GM12878 (cell line): ENCODE data around the gene ABI2. TPM values are rescaled to one million over a fixed set of nuclear protein-coding genes. Genes with fewer than 3 reads are reported as not detected.

Experiments used
- ATAC-seq: fragments of 200-7000 bp; cut with Tn5 transposase; 3 replicates; pipeline ENCODE4 v1.9.1; 2020; ENCODE audit warnings: mild to moderate bottlenecking, moderate library complexity
- BruUV-seq: library from RNA; stranded (reverse); fragments of 400-500 nt; replicated peaks from 2 replicates; lab custom pipeline; 2021; lab: Mats Ljungman, UMichigan
- CTCF ChIA-PET: fragments of 300-600 bp; sonication (Branson Sonifier 250); formaldehyde crosslinking; extraction: SDS; loops from one replicate; lab custom pipeline; 2021; ENCODE audit warnings: inconsistent platforms; lab: Yijun Ruan, JAX
- POLR2A ChIA-PET: fragments of 350-600 bp; formaldehyde crosslinking; extraction: SDS; loops from one replicate; lab custom pipeline; 2021; ENCODE audit warnings: inconsistent platforms; lab: Charles Lee
- RAD21 ChIA-PET: fragments of 300-600 bp; sonication (Branson Sonifier 250); formaldehyde crosslinking; loops from one replicate; lab custom pipeline; 2023; ENCODE audit warnings: antibody characterized with exemption; ENCODE audit not compliant: unreplicated experiment; lab: Charles Lee
- SMC1A ChIA-PET: fragments of 300-600 bp; sonication (Branson Sonifier 250); formaldehyde crosslinking; loops from one replicate; lab custom pipeline; 2023; ENCODE audit not compliant: unreplicated experiment, uncharacterized antibody; lab: Charles Lee
- DNase-seq: peaks from one replicate; pipeline ENCODE4 v3.0.0-alpha.2; 2011; ENCODE audit warnings: low read depth, low spot score
- FAIRE-seq: peaks from 3 replicates; lab custom pipeline; 2011; peaks lifted over from hg19 to GRCh38; lab: Jason Lieb, UNC
- H2AFZ ChIP-seq: 2 replicates; pipeline ENCODE4 v1.6.0; 2011; ENCODE audit warnings: low read depth, low read length, control low read depth; ENCODE audit not compliant: control insufficient read depth
- H3K27ac ChIP-seq: 2 replicates; pipeline ENCODE4 v1.5.1; 2011; ENCODE audit warnings: control low read depth; ENCODE audit not compliant: control insufficient read depth, insufficient read depth
- H3K27me3 ChIP-seq, 2 experiments: replicated peaks in 1 of 2; 2 replicates each; pipeline versions ENCODE4 v1.6.0 to v1.6.1; 2011; ENCODE audit warnings: low read length in 1 of 2; ENCODE audit not compliant: control insufficient read depth in 2 of 2, insufficient read depth in 2 of 2
- H3K36me3 ChIP-seq, 2 experiments: 2 replicates each; pipeline ENCODE4 v1.5.1; 2011; ENCODE audit warnings: low read length in 1 of 2; ENCODE audit not compliant: control insufficient read depth in 2 of 2, insufficient read depth in 2 of 2
- H3K4me1 ChIP-seq: 2 replicates; pipeline ENCODE4 v1.6.1; 2011; ENCODE audit warnings: mild to moderate bottlenecking, low read length, moderate library complexity, mixed read lengths; ENCODE audit not compliant: control insufficient read depth, insufficient read depth
- H3K4me2 ChIP-seq: 2 replicates; pipeline ENCODE4 v1.6.0; 2011; ENCODE audit warnings: control low read depth; ENCODE audit not compliant: control insufficient read depth, insufficient read depth
- H3K4me3 ChIP-seq: fragments of 200-600 bp; sonication (generic); 2 replicates; pipeline ENCODE4 v1.5.1; 2016
- H3K79me2 ChIP-seq: 2 replicates; pipeline ENCODE4 v1.6.0; 2011; ENCODE audit warnings: low read length; ENCODE audit not compliant: control insufficient read depth, insufficient read depth
- H3K9ac ChIP-seq: 2 replicates; pipeline ENCODE4 v1.8.0; 2011; ENCODE audit warnings: low read length, control low read depth, mixed read lengths; ENCODE audit not compliant: control insufficient read depth, insufficient read depth
- H3K9me3 ChIP-seq: replicated peaks from 3 replicates; pipeline ENCODE4 v1.5.1; 2011; ENCODE audit warnings: mild to moderate bottlenecking, low read length; ENCODE audit not compliant: control insufficient read depth, insufficient read depth
- H4K20me1 ChIP-seq: 2 replicates; pipeline ENCODE4 v1.6.0; 2011; ENCODE audit not compliant: control insufficient read depth, insufficient read depth
- CEBPB ChIP-seq, 2 experiments: fragments of 150-350 bp in 1 of 2; IDR thresholded peaks; 2 replicates each; pipeline ENCODE4 v1.6.1; 2012 to 2014; ENCODE audit warnings: low read depth in 2 of 2, low read length in 2 of 2, borderline replicate concordance in 1 of 2, inconsistent platforms in 1 of 2
- CHD2 ChIP-seq: IDR thresholded peaks from 2 replicates; pipeline ENCODE4 v1.6.1; 2011; ENCODE audit warnings: low read depth, low read length, improper control_type of control experiment, borderline replicate concordance
- CREM ChIP-seq: IDR thresholded peaks from 2 replicates; pipeline ENCODE4 v1.6.1; 2014; ENCODE audit warnings: antibody characterized with exemption, low read depth
- E2F8 ChIP-seq: fragments of 450-650 bp; IDR thresholded peaks from 2 replicates; pipeline ENCODE4 v1.6.1; 2018; ENCODE audit warnings: mild to moderate bottlenecking, low read depth, moderate library complexity; ENCODE audit not compliant: partially characterized antibody
- EGR1 ChIP-seq, 2 experiments: IDR thresholded peaks; 1 replicate in 1 of 2; 2 replicates in 1 of 2; pipeline ENCODE4 v1.6.1; 2011 to 2012; ENCODE audit warnings: low read depth in 2 of 2, low read length in 2 of 2, borderline replicate concordance in 1 of 2, mild to moderate bottlenecking in 1 of 2, moderate library complexity in 1 of 2
- EP300 ChIP-seq, 2 experiments: fragments of 150-350 bp in 1 of 2; IDR thresholded peaks; 2 replicates each; pipeline ENCODE4 v1.6.1; 2011 to 2012; ENCODE audit warnings: low read depth in 2 of 2, low read length in 2 of 2, borderline replicate concordance in 1 of 2, improper control_type of control experiment in 1 of 2, inconsistent platforms in 1 of 2; ENCODE audit not compliant: control insufficient read depth in 1 of 2
- MTA3 ChIP-seq: IDR thresholded peaks from 2 replicates; pipeline ENCODE4 v1.6.1; 2012; ENCODE audit warnings: low read length, inconsistent platforms, borderline replicate concordance
- MXI1 ChIP-seq: fragments of 150-350 bp; IDR thresholded peaks from 2 replicates; pipeline ENCODE4 v1.6.1; 2011; ENCODE audit warnings: low read depth, mild to moderate bottlenecking, inconsistent platforms, low read length, improper control_type of control experiment
- PAX5 ChIP-seq: IDR thresholded peaks from 2 replicates; pipeline ENCODE4 v1.6.1; 2011; ENCODE audit warnings: low read depth, low read length, borderline replicate concordance
- PBX3 ChIP-seq: IDR thresholded peaks from 2 replicates; pipeline ENCODE4 v1.6.1; 2011; ENCODE audit warnings: mild to moderate bottlenecking, low read depth, low read length, moderate library complexity; ENCODE audit not compliant: insufficient replicate concordance
- PKNOX1 ChIP-seq: fragments of 450-650 bp; IDR thresholded peaks from 2 replicates; pipeline ENCODE4 v1.6.1; 2016; ENCODE audit warnings: mild to moderate bottlenecking
- POLR2A ChIP-seq: IDR thresholded peaks from 2 replicates; pipeline ENCODE4 v1.6.1; 2011; ENCODE audit warnings: low read depth, mild to moderate bottlenecking, low read length
- POU2F2 ChIP-seq: IDR thresholded peaks from 3 replicates; pipeline ENCODE4 v1.6.1; 2011; ENCODE audit warnings: low read depth, mild to moderate bottlenecking, low read length, borderline replicate concordance
- RELB ChIP-seq: fragments of 450-650 bp; IDR thresholded peaks from 2 replicates; pipeline ENCODE4 v1.6.1; 2017; ENCODE audit warnings: low read depth, mild to moderate bottlenecking, moderate library complexity
- WGBS: methylation state at CpG from one replicate; pipeline ENCODE4 v1.1.6; 2016; ENCODE audit warnings: low lambda C conversion rate; ENCODE audit not compliant: insufficient replicate concordance, insufficient coverage; ENCODE audit errors: missing lambda C conversion rate; 5-methylcytosine and 5-hydroxymethylcytosine counted together
- in situ Hi-C: fragments of 300-500 bp; cut with MboI; formaldehyde crosslinking; loops from 9 replicates; pipeline ENCODE4 v1.14.3; 2018; ENCODE audit warnings: mixed read lengths
- intact Hi-C: fragments of 100-400 bp; cut with micrococcal nuclease; formaldehyde crosslinking; loops from one replicate; pipeline ENCODE4 v1.14.2; 2022; ENCODE audit not compliant: unreplicated experiment
- polyA plus RNA-seq, 11 experiments: library from polyadenylated mRNA; depleted of rRNA in 4 of 11; unstranded in 6 of 11; stranded (reverse) in 5 of 11; fragments of >200 nt; fragmentation: Nextera tagmentation in 4 of 11; fragmentation: Illumina TruSeq in 1 of 11; extraction: Ambion mirVana in 4 of 11; extraction: Trizol in 1 of 11; gene quantifications; 1 replicate in 1 of 11; 2 replicates in 10 of 11; pipeline versions ENCODE4 v1.2.1 to v1.2.3, GENCODE V29; 2011 to 2016; ENCODE audit warnings: inconsistent platforms in 2 of 11, missing spikeins in 2 of 11, low read depth in 1 of 11
- total RNA-seq, 4 experiments: library from RNA; depleted of rRNA in 3 of 4; stranded (reverse); fragments of >200 nt in 3 of 4; fragmentation: Illumina TruSeq in 1 of 4; extraction: Trizol in 1 of 4; gene quantifications; 2 replicates each; pipeline versions ENCODE4 v1.2.1 to v1.2.3, GENCODE V29; 2013 to 2021

ABI2 gene
- total and polyA plus RNA-seq, 10 of the 15 experiments (the other 5 are each of a cell fraction or from before 2014, with no cell fraction given), result 8.9 to 44.5 (median 30.3) TPM

- ChIA-PET SMC1A (interaction anchor here (1.1 to 1.7 kb wide), 4 partner anchors 13 to 312 kb away, joined by 3 to 5 read pairs (median 4); no protein-coding TSS in a partner anchor), RAD21 (interaction anchor here (0.8 kb wide), 1 partner anchor 66 kb away, joined by 3 read pairs; no protein-coding TSS in a partner anchor), CTCF (no interaction called here), POLR2A (interaction anchor here (0.7 to 2.0 kb wide), 4 partner anchors 13 to 96 kb away, joined by 4 to 8 read pairs (median 5); partner anchors contain the start of gene CYP20A1)
- Histone ChIP-seq H3K9me3 (no peaks in the 10 kb centered on the region), H3K36me3 (peaks cover 0 to 2% of the 10 kb centered on the region in 2 experiments; a peak in 1 of 4 replicates), H3K9ac (peak overlapping the region; percentile 87), H3K4me2 (peak overlapping the region; percentile 84), H3K79me2 (peaks cover 49% of the 10 kb centered on the region), H4K20me1 (no peaks in the 10 kb centered on the region), H3K4me1 (no peaks in the 10 kb centered on the region), H3K27me3 (no peaks in the 10 kb centered on the region), H3K4me3 (peak overlapping the region; percentile 81), H3K27ac (peak overlapping the region; percentile 45), H2AFZ (peak overlapping the region; percentile 79)
- DNase-seq, result no peak
- peak; percentile 82 for ATAC-seq
- 2% methylated on average over 17 of the region's 31 CpGs for whole genome bisulfite sequencing
- BruUV-seq, result no TSS peak
- intact Hi-C loops (loop anchor here (2.0 kb wide), 1 partner anchor 90 kb away; the partner anchor contains the start of gene CYP20A1), in situ Hi-C loops (no loop called here)
- peak; percentile 81 for FAIRE-seq
- TF ChIP-seq MXI1 (0 out of 2 replicates have a peak, but pooled peaks have one; percentile 2), CEBPB (IDR thresholded peaks at IDR 0.05; ENCODE audit: borderline replicate concordance in 1 of 2, low read depth in 2 of 2, low read length in 2 of 2) (no peak), MTA3 (no peak), PKNOX1 (peak; percentile 59), POU2F2 (0 out of 3 replicates have a peak, but pooled peaks have one; percentile 14), PBX3 (peak; percentile 10), EP300 (IDR thresholded peaks at IDR 0.05; ENCODE audit: borderline replicate concordance in 1 of 2, control insufficient read depth in 1 of 2, low read depth in 2 of 2, low read length in 2 of 2) (no peak), RELB (0 out of 2 replicates have a peak, but pooled peaks have one; percentile 18), CREM (peak; percentile 7; the same call in 1 of the 2 replicates), EGR1 (IDR thresholded peaks at IDR 0.05; ENCODE audit: borderline replicate concordance in 1 of 2, low read depth in 2 of 2, low read length in 2 of 2) (peak; percentile 81 to 100), POLR2A (0 out of 2 replicates have a peak, but pooled peaks have one; percentile 37), PAX5 (peak; percentile 6; the same call in 1 of the 2 replicates), CHD2 (0 out of 2 replicates have a peak, but pooled peaks have one; percentile 24), E2F8 (no peak)
Measured at GRCh38 chr2:203328760-203329540, 756 bp downstream of the ABI2 start.
